ENCODE measurements around the gene NUDCD3. TPM values are rescaled to one million over a fixed set of nuclear protein-coding genes. Genes with fewer than 3 reads are reported as not detected.

Gene NUDCD3
- 41.3 and 76.2 TPM in 2 replicates for total RNA-seq (2014; rRNA removed; shearing (Covaris generic))

DNA sequence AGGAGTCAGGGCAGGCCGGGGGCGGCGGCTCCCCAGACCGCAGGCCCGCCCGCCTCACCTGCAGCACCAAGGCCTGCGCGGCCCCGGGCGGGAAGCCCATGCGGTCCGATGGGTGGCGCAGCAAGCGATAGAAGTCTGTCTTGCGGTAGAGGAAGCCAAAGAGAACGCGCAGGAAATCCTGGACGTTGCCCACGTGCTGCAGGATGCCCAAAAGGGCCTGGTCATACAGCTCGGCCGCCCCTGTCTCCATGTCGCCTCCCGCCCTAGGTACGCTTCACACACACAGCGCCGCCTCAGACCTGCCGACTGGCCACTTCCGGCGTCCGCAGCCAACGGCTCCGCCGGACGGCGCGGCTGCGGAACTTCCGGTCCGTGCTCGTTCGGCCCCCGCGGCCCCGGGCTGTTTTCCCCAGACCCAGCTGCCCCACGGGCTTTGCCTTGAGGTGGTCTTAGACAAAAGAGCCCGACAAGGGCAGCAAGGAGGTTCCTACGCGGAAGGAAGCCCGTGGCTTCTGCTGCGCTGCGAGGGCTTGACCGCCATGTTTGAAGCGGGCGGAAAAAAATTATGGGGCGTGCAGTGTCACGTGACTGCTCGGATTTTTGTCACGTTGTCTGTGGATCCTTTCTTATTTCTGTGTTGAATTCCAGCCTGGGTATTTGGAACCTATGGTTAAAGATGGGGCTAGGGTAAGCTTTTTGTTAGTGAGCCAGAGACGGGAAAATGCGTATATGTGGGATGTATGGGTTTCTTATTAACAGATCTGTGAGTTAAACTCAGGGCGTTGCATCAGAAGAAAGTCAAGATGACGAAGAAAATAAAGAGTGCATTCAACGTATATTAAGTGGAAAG, at the start of gene NUDCD3:
NUDCD3 (minus strand) TSS at position 308 of the 850 bp plus-strand sequence; CDS start at position 250, 58 bp downstream.
- DNase-seq (ENCODE audit: low read depth): peak; percentile 85

DNA sequence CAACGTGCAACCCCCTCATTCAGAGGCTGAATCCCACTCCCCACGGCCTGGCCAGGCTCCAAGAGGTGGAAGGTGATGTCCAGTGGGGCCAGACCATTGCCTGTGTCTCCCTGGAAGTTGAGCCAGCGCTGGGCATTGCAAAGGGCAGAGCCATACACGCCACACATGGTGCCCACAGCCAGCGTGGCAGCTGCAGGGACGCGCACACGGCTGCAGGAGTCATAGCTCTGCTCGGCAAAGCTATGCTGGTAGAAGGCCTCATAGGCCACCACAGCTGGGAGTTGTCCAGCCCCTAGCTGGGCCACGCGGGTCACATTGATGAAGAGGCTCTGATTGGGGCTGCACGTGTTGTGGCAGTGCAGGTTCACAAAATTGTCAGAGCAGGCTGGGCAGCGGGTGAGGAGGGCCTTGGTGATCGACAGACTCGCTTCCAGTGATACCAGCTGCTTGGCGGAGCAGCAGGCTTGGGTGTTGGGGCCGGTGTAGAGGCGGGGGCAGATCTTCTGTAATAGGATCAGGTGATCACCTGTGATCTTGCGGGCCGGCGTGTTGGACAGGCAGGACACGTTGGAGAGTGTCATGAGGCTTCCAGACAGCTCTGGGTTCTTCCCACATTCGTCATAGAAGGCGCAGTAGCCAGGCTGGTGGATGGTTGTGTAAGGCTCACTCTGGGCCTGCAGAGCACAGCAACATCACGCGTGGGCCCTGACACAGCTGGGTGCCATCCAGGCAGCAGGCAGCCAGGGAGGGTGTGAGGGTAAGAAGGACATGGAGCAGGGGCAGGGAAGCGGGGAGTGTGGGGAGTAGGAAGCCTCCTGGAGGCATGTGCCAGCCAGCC, 49.4 kb upstream of the NUDCD3 start:
- no peak for DNase-seq (ENCODE audit: low read depth)

DNA sequence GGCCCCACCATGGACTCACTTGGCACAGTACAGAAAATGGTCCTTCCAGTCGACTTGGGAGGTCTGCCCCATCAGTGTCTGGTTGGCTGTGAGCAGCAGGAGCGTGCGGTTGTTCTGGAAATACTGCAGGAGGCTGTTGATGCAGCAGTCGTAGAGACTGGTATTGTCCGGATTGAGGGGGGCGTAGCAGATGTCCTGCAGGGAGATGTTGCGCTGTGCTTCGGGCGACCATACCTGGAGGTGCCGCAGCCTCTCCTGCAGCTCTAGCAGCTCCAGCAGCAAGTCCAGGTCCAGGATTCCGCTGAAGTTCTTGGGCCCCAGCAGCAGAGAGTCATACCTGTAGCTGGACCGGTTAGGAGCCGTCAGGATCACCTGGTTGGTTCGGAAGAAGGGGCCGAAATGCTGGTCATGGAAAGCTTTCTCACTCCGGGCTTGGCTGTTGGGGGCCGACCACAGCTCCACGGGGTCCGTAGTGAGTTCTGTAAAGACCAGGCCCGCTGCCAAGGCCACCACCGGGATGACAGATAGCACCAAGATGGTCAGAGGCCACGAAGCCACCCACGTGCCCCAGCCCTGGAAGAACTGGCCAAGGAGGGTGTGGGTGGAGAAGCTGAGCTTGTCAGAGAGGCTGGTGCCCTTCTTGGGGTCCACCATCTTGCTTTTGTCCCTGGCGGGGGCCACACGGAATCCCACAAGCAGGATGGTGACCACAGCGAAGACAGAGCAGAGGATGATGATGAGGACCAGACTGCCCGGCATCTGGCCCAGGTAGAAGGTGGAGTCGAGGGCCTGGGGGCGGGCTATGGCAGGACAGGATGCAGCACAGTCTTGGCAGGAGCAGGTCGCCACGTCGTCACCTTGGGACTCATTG, 48.6 kb upstream of the NUDCD3 start:
- no peak for DNase-seq (ENCODE audit: low read depth)

DNA sequence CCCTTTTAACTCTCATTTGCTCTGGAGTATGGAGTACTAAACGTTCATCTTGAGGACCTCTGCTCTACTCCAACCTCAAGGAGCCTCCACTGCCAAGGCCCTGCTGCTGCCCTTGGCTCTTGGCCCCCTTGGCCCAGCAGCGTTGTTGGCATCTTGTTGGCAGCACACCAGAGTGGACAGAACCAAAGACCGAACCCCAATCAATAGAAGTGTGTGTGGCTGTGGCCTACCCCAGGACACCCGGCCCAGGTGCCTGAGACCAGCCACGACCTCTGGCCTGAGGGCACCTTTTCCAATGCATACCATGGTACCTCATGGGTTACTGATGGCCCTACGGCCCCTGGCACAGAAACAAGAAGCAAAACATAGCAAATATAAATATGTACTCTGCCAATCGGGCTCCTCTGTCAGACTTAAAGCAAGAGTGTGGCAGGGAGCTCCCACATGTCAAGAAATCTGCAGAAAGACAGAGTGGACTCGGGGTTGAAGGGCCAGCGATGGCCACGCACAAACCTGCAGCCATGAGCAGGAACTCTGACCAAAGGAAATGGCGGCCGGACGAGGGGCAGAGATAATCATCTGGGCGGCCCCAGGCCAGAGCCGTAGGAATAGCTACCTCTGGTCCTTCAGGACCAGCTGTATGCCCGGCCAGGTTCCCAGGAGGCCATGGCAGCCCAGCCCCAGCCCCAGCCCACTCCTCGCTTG, 47.8 kb upstream of the NUDCD3 start:
- no peak for DNase-seq (ENCODE audit: low read depth)

DNA sequence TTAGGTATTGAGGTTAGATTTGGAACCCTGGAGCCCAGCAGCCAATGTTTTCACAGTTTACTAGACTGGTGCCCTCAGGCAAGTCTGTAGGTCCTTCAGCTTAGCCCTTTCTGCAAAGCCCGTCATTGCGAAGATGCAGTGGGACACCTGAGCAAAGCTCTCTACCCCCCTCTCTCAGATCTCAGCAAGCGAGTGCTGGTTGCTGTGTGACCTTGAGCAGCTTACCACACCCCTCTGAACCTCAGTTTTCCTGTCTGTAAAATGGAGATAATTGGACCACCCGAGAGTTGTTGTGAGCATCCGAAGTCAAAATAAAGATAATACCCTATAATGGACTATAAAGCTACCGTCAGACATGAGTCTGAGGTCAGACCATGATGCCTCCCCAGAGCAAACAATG, 47.0 kb upstream of the NUDCD3 start:
- DNase-seq (ENCODE audit: low read depth): no peak

DNA sequence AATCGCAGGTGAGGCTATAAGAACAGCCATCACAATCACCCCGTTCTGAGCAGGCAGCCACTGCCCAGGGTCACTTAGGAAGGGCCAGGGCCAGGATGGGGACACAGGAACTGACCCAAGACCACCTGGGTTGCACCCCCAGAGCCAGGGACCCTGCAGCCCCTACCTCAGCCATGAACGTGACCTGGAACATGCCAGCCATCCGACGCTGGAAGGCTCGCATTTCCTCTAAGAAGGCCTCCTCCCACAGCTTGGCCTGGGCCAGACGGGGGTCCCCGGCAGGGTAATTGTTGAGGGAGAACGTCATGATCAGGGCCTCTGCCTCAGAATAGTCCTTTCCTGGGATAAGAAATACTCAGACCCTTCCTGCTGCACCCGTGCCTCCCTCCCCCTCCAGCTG, 45.6 kb upstream of the NUDCD3 start:
- no peak for DNase-seq (ENCODE audit: low read depth)

DNA sequence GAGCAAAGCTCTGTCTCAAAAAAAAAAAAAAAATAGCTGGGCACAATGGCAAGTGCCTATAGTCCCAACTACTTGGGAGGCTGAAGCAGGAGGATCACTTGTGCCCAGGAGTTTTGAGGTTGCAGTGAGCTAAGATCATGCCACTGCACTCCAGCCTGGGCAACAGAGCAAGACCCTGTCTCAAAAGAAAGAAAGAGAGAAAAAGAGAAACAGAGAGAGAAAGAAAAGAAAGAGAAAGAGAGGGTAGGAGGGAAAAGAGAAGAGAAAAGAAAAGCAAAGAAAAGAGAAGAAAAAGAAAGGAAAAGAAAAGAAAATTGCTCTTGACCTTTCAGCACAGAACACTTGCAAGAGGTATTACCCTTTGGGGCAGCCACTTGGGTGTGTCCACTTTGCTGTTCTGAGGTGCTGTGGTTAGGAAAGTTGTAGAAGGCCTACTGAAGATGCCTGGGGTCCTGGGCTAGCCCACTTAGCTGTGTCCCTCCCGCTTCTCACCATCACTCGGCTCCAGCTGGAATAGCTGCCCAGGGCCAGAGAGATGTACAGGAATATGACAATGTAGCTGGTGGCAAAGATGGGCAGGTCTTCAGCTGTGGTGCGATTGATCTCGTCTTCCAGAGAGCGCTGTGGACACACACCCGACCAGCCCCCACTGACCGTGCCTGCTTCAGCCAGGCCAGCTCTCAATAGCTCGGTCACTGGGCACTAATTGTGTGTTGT, 45.0 kb upstream of the NUDCD3 start:
- no peak for DNase-seq (ENCODE audit: low read depth)

DNA sequence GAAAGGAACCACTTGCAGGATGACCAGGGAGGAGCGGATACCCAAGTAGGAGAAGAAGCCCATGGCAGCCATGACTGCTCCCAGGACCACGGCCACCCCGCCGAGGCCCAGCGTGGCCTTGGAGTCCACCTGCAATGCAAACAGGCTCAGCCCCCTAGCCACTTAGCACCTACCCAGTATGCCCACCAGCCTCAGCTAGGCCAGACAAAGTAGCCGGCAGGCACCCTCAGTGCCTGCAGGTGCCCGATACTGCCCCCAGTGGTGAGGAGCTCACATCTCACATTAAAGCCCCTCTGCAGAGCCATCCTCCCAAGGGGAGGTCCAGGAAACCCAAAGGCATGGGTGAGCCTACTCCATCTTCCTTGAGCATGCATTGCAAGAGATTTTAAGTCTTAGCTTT, 44.0 kb upstream of the NUDCD3 start:
- peak; percentile 27 for DNase-seq (ENCODE audit: low read depth)

DNA sequence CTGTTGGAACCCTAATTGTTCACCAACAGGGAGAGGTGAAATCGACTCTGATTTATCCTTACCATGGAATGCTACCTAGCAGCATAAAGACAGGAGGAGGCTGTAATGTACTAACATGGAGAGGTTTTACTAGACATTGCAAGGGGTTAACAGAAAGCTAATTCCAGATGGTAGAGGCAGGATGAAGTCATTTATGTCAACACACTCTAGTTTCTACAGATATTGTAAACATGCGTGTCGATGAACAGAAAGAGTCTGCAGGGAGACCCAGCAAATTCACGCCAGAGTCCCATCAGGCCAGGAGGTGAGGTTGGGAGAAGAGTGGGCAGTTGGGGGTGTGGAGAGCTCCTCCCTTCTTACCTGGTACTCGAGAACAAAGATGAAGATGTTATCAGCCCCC, 43.6 kb upstream of the NUDCD3 start:
- no peak for DNase-seq (ENCODE audit: low read depth)

DNA sequence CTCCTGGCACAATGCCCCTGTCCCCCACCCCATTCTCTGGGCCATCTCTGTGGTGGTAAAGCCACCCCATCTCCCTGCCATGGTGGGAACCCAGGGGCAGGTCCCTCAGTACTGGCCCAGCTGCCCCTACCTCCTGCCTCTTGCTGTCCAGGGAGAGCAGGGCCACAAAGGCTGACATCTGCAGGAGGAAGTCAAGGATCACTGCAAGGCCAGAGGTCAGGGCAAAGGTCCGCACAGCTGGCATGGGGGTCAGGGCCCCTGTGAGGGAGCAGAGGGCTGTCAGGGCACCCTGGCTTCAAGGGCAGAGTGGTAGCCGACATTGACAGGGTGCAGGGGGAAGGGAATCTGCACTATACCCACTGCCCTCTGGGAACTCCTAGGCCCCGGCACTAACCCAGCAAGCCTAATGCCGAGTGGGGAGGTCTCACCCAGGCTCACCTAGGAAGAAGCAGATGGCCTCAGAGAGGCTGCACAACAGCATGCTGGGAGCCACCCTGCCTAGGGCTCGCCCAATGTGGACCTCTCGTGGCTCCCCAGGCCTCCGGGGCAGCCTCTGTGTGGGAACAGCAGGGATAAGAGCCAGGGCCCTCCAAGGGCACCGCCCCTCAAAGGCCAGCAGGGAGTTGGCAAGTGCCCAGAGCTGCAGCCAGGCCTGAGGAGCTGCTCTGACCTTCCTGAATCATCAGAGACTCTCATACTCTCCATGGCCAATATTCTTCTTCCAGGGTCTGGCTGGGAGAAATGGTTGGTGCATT, 43.0 kb upstream of the NUDCD3 start:
- DNase-seq (ENCODE audit: low read depth): peak; percentile 33

DNA sequence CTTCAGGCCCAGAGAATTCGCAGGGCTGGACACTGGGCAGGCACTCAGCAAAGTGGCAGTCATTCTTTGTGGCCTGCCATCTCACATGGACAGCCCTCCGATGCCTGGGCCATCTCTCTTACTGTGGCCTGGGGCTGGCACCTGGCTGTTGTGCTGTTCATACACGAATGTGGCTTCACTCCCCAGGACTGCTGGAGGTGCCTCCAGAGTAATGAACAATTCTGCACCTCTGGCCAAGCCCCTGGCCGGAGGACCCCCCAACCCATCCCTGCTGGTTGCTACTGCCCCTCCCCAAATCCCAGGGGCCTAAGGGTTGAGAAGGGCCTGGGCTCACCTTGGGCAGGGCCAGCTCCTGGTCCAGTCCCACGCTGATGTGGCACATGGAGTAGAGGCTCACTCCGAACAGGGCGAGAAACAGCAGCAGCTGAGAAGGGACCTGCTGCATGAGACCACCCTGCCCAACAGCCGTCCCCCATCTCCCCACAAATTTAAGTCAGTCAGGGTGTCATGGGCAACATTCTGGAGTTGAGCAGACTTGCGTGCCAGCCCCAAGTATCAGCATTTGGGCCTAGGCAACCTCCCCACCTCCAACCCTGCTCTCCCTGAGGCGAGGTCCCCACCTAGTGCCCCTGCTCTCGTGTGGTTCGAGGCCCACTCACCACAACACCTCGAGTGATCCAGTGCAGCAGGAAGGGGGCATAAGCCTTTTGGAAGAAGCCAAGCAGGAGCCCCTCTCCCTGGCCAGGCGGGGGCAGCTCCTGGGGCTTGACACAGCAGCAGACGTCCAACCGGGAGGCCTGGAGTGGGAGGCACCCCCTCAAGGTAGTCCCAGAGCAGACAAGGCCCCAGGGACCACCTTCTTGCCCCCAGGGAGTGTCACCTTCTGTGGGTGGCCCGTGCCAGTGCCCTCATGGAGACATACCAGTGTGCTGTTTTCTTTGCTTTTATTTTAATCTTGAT, 41.2 kb upstream of the NUDCD3 start:
- no peak for DNase-seq (ENCODE audit: low read depth)

DNA sequence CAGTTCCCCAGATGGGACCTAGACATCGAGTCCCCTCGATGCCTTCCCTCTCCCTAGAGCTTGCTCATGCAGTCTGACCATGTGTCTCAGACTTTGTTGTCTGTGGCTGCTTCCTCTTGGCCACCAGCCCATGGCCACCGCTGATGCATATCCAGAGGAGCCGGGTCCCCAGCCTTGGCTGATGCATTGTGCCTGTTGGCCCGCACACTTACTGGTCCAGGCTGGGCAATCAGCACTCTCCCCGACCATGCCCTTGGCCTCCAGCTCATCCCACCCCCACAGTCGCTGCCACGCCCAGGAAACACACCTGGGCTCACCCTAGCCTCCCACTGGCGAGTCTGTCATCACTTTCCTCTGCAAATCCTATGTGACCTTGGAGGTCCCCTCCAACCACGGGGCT, 40.5 kb upstream of the NUDCD3 start:
- no peak for DNase-seq (ENCODE audit: low read depth)

DNA sequence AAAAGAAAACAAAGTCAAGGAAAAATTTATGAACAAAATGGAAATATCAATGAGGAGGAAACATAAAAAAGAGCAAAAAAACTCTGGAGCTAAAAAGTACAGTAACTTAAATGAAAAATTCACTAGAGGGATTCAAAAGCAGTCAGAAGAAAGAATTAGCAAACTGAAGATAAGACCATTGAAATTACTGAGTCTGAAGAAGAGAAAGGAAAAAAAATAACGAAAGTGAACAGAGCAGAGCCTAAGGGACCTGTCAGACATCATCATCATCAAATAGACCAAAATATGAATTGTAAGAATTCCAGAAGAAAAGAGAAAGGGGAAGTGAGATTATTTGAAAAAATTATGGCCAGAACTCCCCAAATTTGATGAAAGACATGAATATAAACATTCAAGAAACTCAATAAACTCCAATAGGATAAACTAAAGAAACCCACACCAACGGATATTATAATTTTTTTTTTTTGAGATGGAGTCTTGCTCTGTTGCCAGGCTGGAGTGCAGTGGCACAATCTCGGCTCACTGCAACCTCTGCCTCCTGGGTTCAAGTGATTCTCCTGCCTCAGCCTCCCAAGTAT, 34.4 kb upstream of the NUDCD3 start:
- DNase-seq (ENCODE audit: low read depth): no peak

DNA sequence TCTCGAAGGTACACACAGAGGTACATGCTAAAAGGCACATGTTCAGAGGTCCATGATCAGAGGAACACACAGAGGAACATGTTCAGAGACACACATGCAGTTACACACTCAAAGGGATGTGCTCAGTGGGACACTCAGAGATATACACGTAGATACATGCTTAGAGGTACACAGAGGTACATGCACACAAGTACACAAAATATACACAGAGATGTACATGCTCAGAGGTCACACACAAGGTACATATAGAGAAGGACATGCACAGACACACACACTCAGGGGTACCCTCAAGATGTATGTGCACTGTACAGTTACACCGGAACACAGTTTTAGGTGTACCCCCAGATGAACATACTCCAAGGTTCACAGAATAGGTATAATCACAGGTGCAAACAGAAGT, 31.9 kb upstream of the NUDCD3 start:
- no peak for DNase-seq (ENCODE audit: low read depth)

DNA sequence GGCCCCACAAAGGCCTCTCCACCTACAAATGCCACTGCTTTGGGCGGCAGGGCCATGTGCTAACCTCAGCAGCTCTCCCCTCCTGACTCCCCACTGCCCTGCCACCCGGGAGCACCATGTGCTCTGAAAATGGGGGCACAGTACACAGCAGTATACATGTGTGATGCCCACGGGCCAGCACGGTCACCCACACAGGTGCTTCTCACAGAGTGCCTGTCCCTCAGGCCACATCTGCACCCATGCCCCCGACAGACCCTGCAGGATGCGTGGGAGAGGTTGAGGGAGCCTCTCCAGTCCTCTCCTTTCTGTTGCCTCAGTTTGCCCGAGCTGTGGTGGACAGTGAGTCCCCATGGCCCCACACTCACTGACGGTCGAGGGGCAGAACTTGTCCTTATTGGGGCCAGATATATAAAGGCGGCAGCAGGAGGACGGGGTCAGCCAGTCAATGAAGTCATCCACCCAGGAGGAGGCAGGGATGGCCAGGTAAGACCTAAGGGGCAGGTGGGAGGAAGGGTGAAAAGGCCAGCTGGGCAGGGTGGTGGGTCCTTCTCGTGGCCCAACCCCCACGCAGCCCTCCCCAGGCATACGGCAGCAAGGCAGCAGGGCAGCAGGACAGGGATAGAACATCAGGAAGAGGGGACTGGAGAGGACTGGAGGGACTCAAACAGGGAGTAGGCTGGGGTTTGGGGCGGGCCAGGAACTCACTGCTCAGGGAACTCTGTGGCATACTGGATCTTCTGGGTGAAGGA, 31.1 kb upstream of the NUDCD3 start:
- DNase-seq (ENCODE audit: low read depth): no peak

DNA sequence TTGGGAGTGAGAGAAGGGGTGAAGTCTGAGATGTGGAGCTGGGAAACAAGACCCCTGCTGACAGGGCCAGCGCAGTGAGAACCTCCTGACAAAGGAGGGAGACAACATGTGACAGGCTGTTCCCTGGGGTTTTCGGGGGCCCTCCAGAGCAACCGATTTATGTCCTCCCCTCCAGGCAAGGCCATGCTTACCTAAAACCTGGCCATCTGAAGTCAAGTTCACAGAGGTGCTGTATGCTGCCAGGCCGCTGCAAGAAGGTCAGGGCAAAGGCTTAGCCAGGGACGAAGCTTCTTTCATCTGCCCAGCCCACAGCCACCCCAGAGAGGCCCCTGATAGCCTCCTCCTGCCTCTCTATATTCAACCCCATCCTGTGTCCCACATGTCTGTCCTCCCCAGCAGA, 30.1 kb upstream of the NUDCD3 start:
- no peak for DNase-seq (ENCODE audit: low read depth)

DNA sequence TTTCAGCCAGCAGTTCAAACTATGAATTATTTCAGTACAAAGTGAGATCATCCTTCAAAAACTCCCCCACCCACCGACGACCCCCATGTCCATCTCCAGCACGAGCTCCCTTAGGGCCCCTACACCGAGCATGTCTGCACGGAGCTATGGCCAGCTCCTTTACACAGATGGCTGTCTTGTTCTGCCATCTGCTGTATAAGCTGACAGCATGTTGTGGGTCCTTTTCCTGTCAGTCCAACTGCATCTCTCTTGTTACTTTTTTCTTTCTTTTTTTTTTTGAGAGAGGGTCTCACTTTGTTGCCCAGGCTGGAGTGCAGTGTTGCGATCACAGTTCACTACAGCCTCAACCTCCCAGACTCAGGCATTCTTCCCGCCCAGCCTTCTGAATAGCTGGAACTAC, 29.1 kb upstream of the NUDCD3 start:
- DNase-seq (ENCODE audit: low read depth): no peak

DNA sequence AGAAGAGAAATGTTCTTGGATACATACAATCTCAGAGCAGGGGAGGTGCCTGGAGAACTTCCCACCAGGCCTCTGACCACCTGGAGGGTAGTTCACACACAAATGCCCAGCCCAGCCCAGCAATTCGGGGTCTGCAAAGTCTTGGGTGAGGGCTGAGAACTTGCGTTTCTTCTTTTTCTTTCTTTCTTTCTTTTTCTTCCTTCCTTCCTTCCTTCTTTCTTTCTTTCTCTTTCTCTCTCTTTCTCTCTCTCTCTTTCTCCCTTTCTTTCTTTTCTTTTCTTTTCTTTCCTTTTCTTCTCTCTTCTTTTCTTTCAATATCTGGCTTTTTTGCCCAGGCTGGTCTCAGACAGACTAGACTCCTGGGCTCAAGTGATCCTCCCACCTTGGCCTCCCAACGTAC, 28.3 kb upstream of the NUDCD3 start:
- no peak for DNase-seq (ENCODE audit: low read depth)
